ENCODE results near the gene EGLN3. TPM values are rescaled to one million over a fixed set of nuclear protein-coding genes. Genes with fewer than 3 reads are reported as not detected.

The EGLN3 gene
- total RNA-seq, 6 donors from 2014 or later, result 2.9 to 12.6 (median 8.5) TPM

GRCh38 chr14:33916663-33917565, 34.0 kb downstream of the EGLN3 start:
- H3K27me3 ChIP-seq, result no peaks in the 10 kb centered on the region
- no peak for DNase-seq
- H3K4me1 ChIP-seq, result peaks cover 5 to 16% (median 15%) of the 10 kb centered on the region in 4 donors
- TF ChIP-seq POLR2AphosphoS5 (IDR thresholded peaks at IDR 0.05), result no peak
- TF ChIP-seq CTCF (IDR thresholded peaks at IDR 0.05), result no peak
- TF ChIP-seq EP300 (IDR thresholded peaks at IDR 0.05), result no peak
- TF ChIP-seq POLR2A (IDR thresholded peaks at IDR 0.05), result no peak
- H3K9me3 ChIP-seq, result no peaks in the 10 kb centered on the region
- no peak overlapping the region for H3K4me3 ChIP-seq
- no peak for ATAC-seq (ENCODE audit: low FRiP score in 2 of 2)
- peak overlapping the region in 2 of 4 donors; percentile 4 to 42 for H3K27ac ChIP-seq
- 21 to 26% methylated on average over 5 of the region's 5 CpGs for WGBS, 2 donors
- no peaks in the 10 kb centered on the region for H3K36me3 ChIP-seq

- Histone ChIP-seq H3K9me3 (no peaks in the 10 kb centered on the region), H3K4me3 (no peak overlapping the region), H3K4me1 (peaks cover 5 to 16% (median 15%) of the 10 kb centered on the region in 4 donors), H3K27me3 (no peaks in the 10 kb centered on the region), H3K36me3 (no peaks in the 10 kb centered on the region), H3K27ac (no peak overlapping the region)
- no peak for ATAC-seq (ENCODE audit: low FRiP score in 2 of 2)
- no peak for TF ChIP-seq POLR2A (IDR thresholded peaks at IDR 0.05)
- no peak for TF ChIP-seq EP300 (IDR thresholded peaks at IDR 0.05)
- TF ChIP-seq POLR2AphosphoS5 (IDR thresholded peaks at IDR 0.05), result no peak
- TF ChIP-seq CTCF (IDR thresholded peaks at IDR 0.05), result no peak
- DNase-seq, result no peak
- 86 to 88% methylated on average over 7 of the region's 7 CpGs for WGBS, 2 donors
These were observed 35.2 kb downstream of the EGLN3 start for GRCh38 chr14:33915682-33916081.

- 77 to 80% methylated on average over 5 of the region's 5 CpGs for WGBS, 2 donors
- ATAC-seq (ENCODE audit: low FRiP score in 2 of 2) (peak in 1 of 2 donors; percentile 35), DNase-seq (no peak)
- Histone ChIP-seq H3K9me3 (no peaks in the 10 kb centered on the region), H3K27me3 (no peaks in the 10 kb centered on the region), H3K4me3 (no peak overlapping the region), H3K4me1 (peaks cover 5 to 16% (median 15%) of the 10 kb centered on the region in 4 donors), H3K36me3 (no peaks in the 10 kb centered on the region), H3K27ac (no peak overlapping the region)
- TF ChIP-seq EP300 (IDR thresholded peaks at IDR 0.05), result no peak
These were observed 36.0 kb downstream of the EGLN3 start for GRCh38 chr14:33914676-33915516.

GRCh38 chr14:33911046-33911445, 39.8 kb downstream of the EGLN3 start:
- Histone ChIP-seq H3K4me1 (peaks cover 0 to under 1% (median 0%) of the 10 kb centered on the region in 4 donors), H3K27ac (no peak overlapping the region), H3K9me3 (no peaks in the 10 kb centered on the region), H3K27me3 (no peaks in the 10 kb centered on the region), H3K36me3 (no peaks in the 10 kb centered on the region), H3K4me3 (no peak overlapping the region)
- no peak for TF ChIP-seq POLR2A (IDR thresholded peaks at IDR 0.05)
- no peak for TF ChIP-seq CTCF (IDR thresholded peaks at IDR 0.05)
- TF ChIP-seq EP300 (IDR thresholded peaks at IDR 0.05), result no peak
- no peak for TF ChIP-seq POLR2AphosphoS5 (IDR thresholded peaks at IDR 0.05)
- ATAC-seq (ENCODE audit: low FRiP score in 2 of 2), result no peak
- 94 to 97% methylated on average over 6 of the region's 6 CpGs for WGBS, 2 donors
- no peak for DNase-seq

GRCh38 chr14:33910435-33910834, 40.4 kb downstream of the EGLN3 start:
- no peak for ATAC-seq (ENCODE audit: low FRiP score in 2 of 2)
- TF ChIP-seq CTCF (IDR thresholded peaks at IDR 0.05), result no peak
- no peak for TF ChIP-seq POLR2A (IDR thresholded peaks at IDR 0.05)
- TF ChIP-seq EP300 (IDR thresholded peaks at IDR 0.05), result no peak
- no peak for TF ChIP-seq POLR2AphosphoS5 (IDR thresholded peaks at IDR 0.05)
- Histone ChIP-seq H3K9me3 (no peaks in the 10 kb centered on the region), H3K4me1 (no peaks in the 10 kb centered on the region), H3K27me3 (no peaks in the 10 kb centered on the region), H3K27ac (no peak overlapping the region), H3K4me3 (no peak overlapping the region), H3K36me3 (no peaks in the 10 kb centered on the region)
- DNase-seq, result no peak
- WGBS, 2 donors, result 92 to 95% methylated on average over 8 of the region's 8 CpGs

Data from upper lobe of left lung (tissue), 6 donors.